GM06990 (cell line): ENCODE results near the gene ANKRD17.

Source experiments
- DNase-seq: peaks from one replicate; pipeline ENCODE4 v3.0.0-alpha.2; 2011; ENCODE audit not compliant: insufficient read length; ENCODE audit errors: extremely low read depth
- H3K27me3 ChIP-seq: replicated peaks from 2 replicates; pipeline ENCODE4 v1.6.0; 2011; ENCODE audit warnings: low read length; ENCODE audit not compliant: control insufficient read depth, insufficient read depth
- H3K36me3 ChIP-seq: 2 replicates; pipeline ENCODE4 v1.5.1; 2011; ENCODE audit warnings: low read length; ENCODE audit not compliant: control insufficient read depth, insufficient read depth
- H3K4me3 ChIP-seq: replicated peaks from 2 replicates; pipeline ENCODE4 v1.5.1; 2011; ENCODE audit warnings: low read depth, mild to moderate bottlenecking, control low read depth, low read length
- CTCF ChIP-seq: IDR thresholded peaks from 2 replicates; pipeline ENCODE4 v1.5.1; 2011; ENCODE audit warnings: low read length, control low read depth, mild to moderate bottlenecking, inconsistent platforms; ENCODE audit not compliant: insufficient read depth, poor library complexity, severe bottlenecking

ANKRD17 gene

GRCh38 chr4:73087871-73088270 lies 170.7 kb downstream of the ANKRD17 start:
- no peaks in the 10 kb centered on the region for H3K27me3 ChIP-seq
- no peak for DNase-seq
- no peak for TF ChIP-seq CTCF
- no peak overlapping the region for H3K4me3 ChIP-seq
- H3K36me3 ChIP-seq: peaks cover 9% of the 10 kb centered on the region

GRCh38 chr4:73086095-73086868 lies 172.3 kb downstream of the ANKRD17 start:
- H3K4me3 ChIP-seq: no peak overlapping the region
- H3K36me3 ChIP-seq: peaks cover 3% of the 10 kb centered on the region
- H3K27me3 ChIP-seq: no peaks in the 10 kb centered on the region
- TF ChIP-seq CTCF: no peak
- DNase-seq: no peak

- no peak overlapping the region for H3K4me3 ChIP-seq
- DNase-seq: no peak
- no peak for TF ChIP-seq CTCF
- no peaks in the 10 kb centered on the region for H3K27me3 ChIP-seq
- peaks cover 4% of the 10 kb centered on the region for H3K36me3 ChIP-seq
Observed at GRCh38 chr4:73080789-73081188, 177.8 kb downstream of the ANKRD17 start.

- H3K27me3 ChIP-seq: no peaks in the 10 kb centered on the region
- DNase-seq: no peak
- H3K4me3 ChIP-seq: no peak overlapping the region
- peaks cover 4% of the 10 kb centered on the region for H3K36me3 ChIP-seq
- TF ChIP-seq CTCF: no peak
Observed at GRCh38 chr4:73075832-73076231, 182.8 kb downstream of the ANKRD17 start.

- Histone ChIP-seq H3K36me3 (peaks cover 1% of the 10 kb centered on the region; the same call in 1 of the 2 replicates), H3K27me3 (no peaks in the 10 kb centered on the region), H3K4me3 (peak overlapping the region; percentile 89)
- no peak for TF ChIP-seq CTCF
- DNase-seq: no peak
Observed at GRCh38 chr4:73070074-73070390, 188.6 kb downstream of the ANKRD17 start.
